Nephron (organoid): Measurements from ENCODE around the gene CREBL2.
A peak's percentile ranks its signal among the peaks of the same experiment; 100 is the strongest.

Experiments used
- H3K27ac Mint-ChIP-seq, 3 experiments: 2 replicates each; pipeline ENCODE4 v1.8.0; 2020; ENCODE audit warnings: mixed read lengths in 3 of 3, mild to moderate bottlenecking in 2 of 3, moderate library complexity in 1 of 3
- H3K27me3 Mint-ChIP-seq: 2 replicates; pipeline ENCODE4 v1.8.0; 2021; ENCODE audit warnings: low read depth, mild to moderate bottlenecking, moderate library complexity, mixed read lengths
- H3K36me3 Mint-ChIP-seq: 2 replicates; pipeline ENCODE4 v1.8.0; 2020; ENCODE audit warnings: low read depth, mixed read lengths
- H3K4me1 Mint-ChIP-seq: 2 replicates; pipeline ENCODE4 v1.8.0; 2020; ENCODE audit warnings: mixed read lengths
- H3K4me3 Mint-ChIP-seq, 3 experiments: 2 replicates each; pipeline ENCODE4 v1.8.0; 2020; ENCODE audit warnings: mild to moderate bottlenecking in 3 of 3, mixed read lengths in 3 of 3, moderate library complexity in 2 of 3
- H3K9me3 Mint-ChIP-seq: 2 replicates; pipeline ENCODE4 v1.8.0; 2020; ENCODE audit warnings: mixed read lengths
- TF ChIP-seq, protein P1 (sequence below), 3 experiments: fragments of 200-600 bp; sonication (generic); IDR thresholded peaks; one replicate each; pipeline ENCODE4 v1.5.0; 2021; ENCODE audit warnings: antibody characterized with exemption in 3 of 3; ENCODE audit not compliant: unreplicated experiment in 3 of 3

The CREBL2 gene

DNA sequence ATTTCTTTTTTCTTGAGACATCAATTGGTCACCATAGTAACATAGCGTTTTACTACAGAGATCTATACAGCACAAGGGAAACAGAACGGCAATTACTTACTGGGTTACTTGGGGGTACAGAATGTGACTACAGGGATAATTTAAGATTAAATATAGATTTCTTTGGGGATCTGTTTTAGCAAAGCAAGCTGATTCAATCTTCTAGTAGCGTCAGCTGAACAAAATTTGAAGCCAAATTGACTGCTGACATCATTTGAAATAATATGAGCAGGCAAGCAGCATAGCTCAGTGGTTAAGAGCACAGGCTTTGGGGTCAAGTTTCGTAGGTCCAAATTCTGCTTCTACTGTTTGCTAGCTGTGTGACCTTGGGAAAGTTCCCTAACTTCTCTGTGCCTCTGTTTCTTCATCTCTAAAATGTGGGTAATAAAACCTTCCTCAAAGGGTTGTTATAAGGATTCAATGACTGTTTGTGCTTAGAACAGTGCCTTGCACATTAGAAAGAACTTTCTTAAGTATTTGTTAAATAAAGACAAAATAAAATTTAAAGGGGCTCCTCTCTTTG lies 71.5 kb downstream of the CREBL2 start:
- TF ChIP-seq, protein P1, sequence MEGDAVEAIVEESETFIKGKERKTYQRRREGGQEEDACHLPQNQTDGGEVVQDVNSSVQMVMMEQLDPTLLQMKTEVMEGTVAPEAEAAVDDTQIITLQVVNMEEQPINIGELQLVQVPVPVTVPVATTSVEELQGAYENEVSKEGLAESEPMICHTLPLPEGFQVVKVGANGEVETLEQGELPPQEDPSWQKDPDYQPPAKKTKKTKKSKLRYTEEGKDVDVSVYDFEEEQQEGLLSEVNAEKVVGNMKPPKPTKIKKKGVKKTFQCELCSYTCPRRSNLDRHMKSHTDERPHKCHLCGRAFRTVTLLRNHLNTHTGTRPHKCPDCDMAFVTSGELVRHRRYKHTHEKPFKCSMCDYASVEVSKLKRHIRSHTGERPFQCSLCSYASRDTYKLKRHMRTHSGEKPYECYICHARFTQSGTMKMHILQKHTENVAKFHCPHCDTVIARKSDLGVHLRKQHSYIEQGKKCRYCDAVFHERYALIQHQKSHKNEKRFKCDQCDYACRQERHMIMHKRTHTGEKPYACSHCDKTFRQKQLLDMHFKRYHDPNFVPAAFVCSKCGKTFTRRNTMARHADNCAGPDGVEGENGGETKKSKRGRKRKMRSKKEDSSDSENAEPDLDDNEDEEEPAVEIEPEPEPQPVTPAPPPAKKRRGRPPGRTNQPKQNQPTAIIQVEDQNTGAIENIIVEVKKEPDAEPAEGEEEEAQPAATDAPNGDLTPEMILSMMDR (IDR thresholded peaks at IDR 0.05; ENCODE audit: unreplicated experiment in 3 of 3) = no peak
- Mint-ChIP-seq H3K36me3 (no peaks in the 10 kb centered on the region), H3K4me3 (peak overlapping the region; percentile 36 to 70 (median 58)), H3K9me3 (no peaks in the 10 kb centered on the region), H3K27ac (no peak overlapping the region), H3K27me3 (peaks cover 4% of the 10 kb centered on the region), H3K4me1 (peaks cover 11% of the 10 kb centered on the region)

DNA sequence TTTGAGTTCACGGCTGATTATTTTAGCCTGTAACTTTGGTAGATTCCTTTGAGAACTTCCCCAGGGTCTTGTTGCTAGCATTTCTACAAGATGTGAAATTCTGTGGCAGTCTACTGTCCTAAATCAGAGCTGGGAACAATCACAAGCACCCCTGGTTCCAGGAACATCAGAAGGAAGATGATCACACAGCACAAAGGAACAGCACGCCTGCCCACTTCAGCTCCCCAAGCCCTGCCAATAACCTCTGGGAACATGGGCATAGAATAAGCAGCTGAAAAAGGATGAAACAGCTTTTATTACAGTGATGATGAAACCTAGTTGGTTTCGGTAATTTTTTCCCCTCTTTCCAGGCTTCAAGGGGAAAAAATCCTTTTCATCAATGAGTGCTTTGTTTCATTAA lies 72.0 kb downstream of the CREBL2 start:
- Mint-ChIP-seq H3K4me1 (peaks cover 11% of the 10 kb centered on the region), H3K4me3 (peak overlapping the region; percentile 36 to 78 (median 70)), H3K9me3 (no peaks in the 10 kb centered on the region), H3K27me3 (peaks cover 4% of the 10 kb centered on the region), H3K36me3 (no peaks in the 10 kb centered on the region), H3K27ac (no peak overlapping the region)
- TF ChIP-seq, protein P1 (IDR thresholded peaks at IDR 0.05; ENCODE audit: unreplicated experiment in 3 of 3) = no peak

- Mint-ChIP-seq H3K36me3 (no peaks in the 10 kb centered on the region), H3K4me1 (peaks cover 11% of the 10 kb centered on the region), H3K27ac (no peak overlapping the region), H3K4me3 (peak overlapping the region; percentile 70 to 78 (median 74)), H3K27me3 (peaks cover 4% of the 10 kb centered on the region), H3K9me3 (no peaks in the 10 kb centered on the region)
- TF ChIP-seq, protein P1 (IDR thresholded peaks at IDR 0.05; ENCODE audit: unreplicated experiment in 3 of 3) = no peak
Measured at GRCh38 chr12:12684375-12685106, 72.9 kb downstream of the CREBL2 start.

DNA sequence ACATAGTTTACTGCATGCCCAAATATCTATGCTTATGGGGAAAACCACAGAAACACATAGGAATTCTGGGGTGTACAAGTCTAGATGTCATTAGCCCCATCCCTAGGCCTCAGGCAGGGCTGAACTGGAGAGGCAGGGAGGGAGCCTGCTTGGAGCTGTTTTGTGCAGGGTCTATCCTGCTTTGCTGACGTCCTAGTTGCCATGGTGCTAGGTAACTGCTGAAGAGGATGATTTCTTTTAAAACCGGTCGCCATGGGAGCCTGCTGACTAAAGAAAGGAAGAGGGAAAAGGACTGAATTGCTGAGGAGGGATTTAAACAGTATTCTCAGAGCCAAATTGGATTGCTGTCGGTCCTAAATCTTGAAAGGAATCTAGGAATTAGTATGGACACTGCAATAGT lies 73.6 kb downstream of the CREBL2 start:
- Mint-ChIP-seq H3K4me1 (peaks cover 11% of the 10 kb centered on the region), H3K27me3 (peaks cover 4% of the 10 kb centered on the region), H3K27ac (no peak overlapping the region), H3K36me3 (no peaks in the 10 kb centered on the region), H3K4me3 (no peak overlapping the region), H3K9me3 (no peaks in the 10 kb centered on the region)
- TF ChIP-seq, protein P1 (IDR thresholded peaks at IDR 0.05; ENCODE audit: unreplicated experiment in 3 of 3) = no peak

GRCh38 chr12:12686472-12686871 lies 74.8 kb downstream of the CREBL2 start:
- Mint-ChIP-seq H3K27ac (no peak overlapping the region), H3K27me3 (peaks cover 4% of the 10 kb centered on the region), H3K4me1 (peaks cover 11% of the 10 kb centered on the region), H3K4me3 (no peak overlapping the region), H3K36me3 (no peaks in the 10 kb centered on the region), H3K9me3 (no peaks in the 10 kb centered on the region)
- TF ChIP-seq, protein P1 (IDR thresholded peaks at IDR 0.05; ENCODE audit: unreplicated experiment in 3 of 3) = no peak

GRCh38 chr12:12686925-12687324 lies 75.2 kb downstream of the CREBL2 start:
- H3K36me3 Mint-ChIP-seq = no peaks in the 10 kb centered on the region
- H3K27ac Mint-ChIP-seq = no peak overlapping the region
- H3K27me3 Mint-ChIP-seq = peaks cover 4% of the 10 kb centered on the region
- peaks cover 11% of the 10 kb centered on the region for H3K4me1 Mint-ChIP-seq
- TF ChIP-seq, protein P1 (IDR thresholded peaks at IDR 0.05; ENCODE audit: unreplicated experiment in 3 of 3) = no peak
- no peaks in the 10 kb centered on the region for H3K9me3 Mint-ChIP-seq
- no peak overlapping the region for H3K4me3 Mint-ChIP-seq
